Epidermal melanocyte (primary cell): ENCODE data around the gene FRAS1.
"Not testable (repeated sequence)": the region's sequence is repeated elsewhere in the genome, so short reads cannot be mapped to it uniquely, and the experiment has no call there.

Experiments used
- DNase-seq: peaks from one replicate; pipeline ENCODE4 v3.0.0; 2011; ENCODE audit warnings: low spot score; ENCODE audit not compliant: insufficient read length

Gene FRAS1

DNA sequence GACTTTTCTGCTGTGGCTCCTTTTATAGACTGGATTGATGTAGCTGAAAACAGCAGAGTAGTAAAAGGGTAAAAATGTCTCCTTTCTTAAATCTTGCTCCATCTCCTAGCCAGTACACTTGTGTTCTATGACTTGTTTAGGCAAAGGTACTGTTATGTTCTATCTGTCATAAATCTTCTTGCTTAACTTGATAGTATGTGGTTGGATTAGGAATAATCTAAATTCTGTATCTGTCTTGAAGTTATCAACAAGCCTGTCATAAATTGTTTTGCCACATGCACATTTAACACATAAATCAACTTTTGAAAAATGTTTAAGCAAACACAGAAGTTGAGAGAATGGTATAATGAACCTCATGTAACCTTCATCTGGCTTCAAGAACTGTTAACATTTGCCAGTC, 157.0 kb downstream of the FRAS1 start:
- no peak for DNase-seq

DNA sequence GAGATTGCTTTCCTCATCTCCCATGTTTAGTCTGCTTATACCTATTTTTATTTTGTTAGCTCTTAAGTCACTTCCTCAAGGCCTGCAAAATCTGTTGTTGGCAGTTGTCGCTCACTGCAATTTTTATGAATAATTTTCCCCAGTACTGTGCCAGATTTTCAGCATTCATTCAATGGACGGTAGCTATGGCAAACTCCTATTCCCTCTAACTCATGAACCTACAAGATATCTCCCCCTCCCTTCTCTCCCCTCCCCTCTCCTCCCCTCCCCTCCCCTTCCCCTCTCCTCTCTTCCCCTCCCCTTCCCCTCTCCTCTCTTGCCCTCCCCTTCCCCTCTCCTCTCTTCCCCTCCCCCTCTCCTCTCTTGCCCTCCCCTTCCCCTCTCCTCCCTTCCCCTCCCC, 160.4 kb downstream of the FRAS1 start:
- DNase-seq: no peak

DNA sequence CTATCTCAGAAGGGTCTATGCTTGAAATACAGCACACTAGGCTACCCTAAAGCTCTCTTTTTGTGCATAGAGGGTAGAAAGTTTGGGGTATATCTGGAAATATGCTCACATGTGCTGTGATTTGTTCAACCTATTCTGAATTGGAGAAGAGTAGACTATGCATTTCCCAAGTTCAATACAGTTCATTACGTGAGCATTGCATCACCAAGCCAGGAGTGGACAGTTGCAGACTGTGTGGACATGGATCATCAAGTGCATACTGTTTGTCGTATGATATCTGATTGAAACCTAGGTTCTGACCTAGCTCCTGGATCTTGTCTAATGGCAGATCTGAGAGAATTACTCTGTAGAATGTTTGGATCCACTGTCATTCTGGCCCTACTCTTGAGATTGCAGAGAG, 161.1 kb downstream of the FRAS1 start:
- DNase-seq: no peak

DNA sequence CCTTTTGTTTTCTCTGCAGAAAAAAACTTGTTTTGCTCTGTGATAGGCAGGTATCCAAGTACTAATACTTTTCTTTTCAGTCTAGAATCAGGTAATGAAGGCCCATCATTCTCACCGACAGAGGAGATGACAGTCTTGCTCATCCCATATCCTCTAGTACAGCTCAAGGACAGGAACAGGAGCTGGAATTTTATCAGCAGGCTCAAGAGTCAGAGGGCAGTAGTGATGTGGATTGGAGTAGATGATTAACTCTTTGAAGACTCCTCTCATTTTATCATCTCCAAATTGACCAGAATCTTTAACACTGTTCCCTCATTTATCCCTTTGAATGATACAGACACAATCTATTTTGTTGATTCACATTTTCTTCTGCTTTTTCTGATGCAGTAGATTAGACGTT, 162.7 kb downstream of the FRAS1 start:
- DNase-seq: no peak

DNA sequence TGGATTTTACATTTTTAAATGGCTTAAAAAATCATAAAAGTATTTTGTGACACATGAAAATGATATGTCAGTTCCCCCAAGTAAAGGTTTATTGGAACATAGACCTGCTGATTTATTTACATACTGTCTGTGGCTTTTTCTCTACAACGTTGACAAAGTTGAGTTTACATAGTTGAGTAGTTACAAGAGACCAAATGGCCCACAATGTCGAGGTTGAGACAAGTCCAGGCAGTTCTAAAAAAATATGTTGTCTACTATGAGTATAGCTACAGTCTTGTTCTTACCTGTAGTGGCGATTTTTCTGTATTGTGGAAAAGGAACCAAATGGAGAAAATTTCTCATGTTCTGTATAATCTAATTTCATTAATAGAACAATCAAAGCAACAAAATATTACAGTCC, 163.2 kb downstream of the FRAS1 start:
- DNase-seq: no peak

DNA sequence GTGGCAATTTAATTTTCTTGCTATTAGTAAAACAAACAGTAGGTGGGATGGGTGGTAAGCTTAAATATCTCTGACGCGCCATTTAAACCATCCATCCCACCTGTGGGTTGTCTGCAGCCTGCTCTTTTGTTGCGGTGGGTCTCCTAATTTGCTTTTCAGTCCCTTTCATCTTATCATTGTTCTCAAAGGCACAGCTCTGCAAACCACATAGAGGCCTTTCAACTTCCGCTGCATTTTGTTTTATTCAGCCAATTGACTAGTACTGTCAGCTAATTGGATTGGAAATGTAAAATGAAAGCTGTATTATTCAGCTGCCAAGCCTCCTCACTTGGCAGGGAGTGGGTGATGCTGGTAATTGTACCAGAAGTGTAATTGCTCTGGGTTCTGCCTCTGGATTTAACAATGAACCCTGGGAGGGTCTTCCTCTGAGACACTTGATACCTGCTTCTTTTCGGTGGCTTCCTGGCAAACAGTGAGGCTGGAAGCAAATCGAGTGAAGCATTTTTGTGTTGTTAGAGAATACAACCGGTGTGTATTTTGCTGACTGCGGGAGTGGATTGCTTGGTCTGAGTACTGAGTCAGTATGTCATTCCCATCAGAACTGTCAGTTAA, 165.6 kb downstream of the FRAS1 start:
- DNase-seq: no peak

DNA sequence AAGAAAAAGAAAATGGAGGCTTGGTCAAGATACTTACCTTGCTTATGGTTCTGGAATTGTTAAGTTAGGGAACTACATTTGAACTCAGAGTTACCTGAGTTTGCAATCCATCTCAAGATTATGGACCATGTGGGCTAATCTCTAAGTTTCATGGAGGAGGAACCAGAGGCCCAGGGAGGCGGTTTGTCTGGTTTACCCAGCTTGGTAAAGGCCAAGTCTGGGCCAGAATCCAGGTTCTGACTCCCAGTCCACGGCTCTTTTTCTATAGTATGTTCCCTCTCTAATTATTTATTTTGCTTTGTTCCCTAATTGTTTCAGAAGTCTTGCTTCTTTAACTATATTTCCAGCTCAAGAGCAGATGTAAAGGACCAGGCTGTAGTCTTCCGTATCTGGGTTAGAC, 168.1 kb downstream of the FRAS1 start:
- no peak for DNase-seq

DNA sequence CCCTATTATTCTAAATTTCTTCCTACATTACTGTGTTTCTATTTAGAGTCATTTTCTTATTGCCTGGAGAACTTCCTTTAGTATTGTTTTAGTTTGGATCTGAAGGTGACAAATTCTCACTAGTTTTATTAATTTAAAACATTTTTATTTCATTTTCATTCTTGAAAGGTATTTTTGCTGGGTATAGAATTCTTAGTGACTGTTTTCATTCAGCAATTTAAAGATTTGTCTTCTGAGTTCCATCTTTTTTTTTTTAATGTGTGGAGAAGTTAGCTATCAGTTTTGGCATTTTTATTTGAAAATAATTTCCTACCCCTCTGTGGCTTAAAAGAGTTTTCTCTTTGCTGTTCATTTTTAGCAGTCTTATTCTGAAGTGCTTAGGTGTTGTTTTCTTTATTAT, 169.2 kb downstream of the FRAS1 start:
- DNase-seq: no peak

DNA sequence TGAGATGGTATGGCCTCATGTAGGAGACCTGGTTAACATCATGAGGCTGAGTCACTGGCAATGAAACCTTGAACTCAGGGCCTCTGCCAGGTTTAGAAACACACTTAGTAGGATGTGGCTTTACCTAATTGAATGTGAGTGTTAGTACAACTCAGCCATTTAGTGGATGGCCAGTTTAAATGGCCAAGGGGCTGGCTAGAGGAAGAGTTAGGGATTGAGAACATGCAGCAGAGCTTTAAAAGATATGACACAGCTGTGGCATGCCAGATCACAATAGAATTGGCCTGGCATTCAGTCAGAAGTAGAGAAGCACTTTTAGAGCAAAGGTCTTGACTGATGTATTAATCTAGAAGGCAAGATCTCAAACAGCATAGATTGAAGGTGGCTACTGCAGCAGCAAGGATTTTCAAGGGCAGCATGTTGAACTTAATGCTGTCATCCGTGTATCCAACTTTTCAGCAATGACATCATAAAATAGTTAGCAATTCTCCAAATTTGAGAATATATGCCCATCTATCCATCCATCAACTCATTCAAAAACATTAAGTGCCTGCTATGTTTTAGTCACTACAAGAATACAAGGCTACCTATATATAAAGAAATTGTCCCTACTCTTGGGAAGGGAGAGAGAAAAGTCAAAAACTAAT, 170.4 kb downstream of the FRAS1 start:
- DNase-seq: no peak

DNA sequence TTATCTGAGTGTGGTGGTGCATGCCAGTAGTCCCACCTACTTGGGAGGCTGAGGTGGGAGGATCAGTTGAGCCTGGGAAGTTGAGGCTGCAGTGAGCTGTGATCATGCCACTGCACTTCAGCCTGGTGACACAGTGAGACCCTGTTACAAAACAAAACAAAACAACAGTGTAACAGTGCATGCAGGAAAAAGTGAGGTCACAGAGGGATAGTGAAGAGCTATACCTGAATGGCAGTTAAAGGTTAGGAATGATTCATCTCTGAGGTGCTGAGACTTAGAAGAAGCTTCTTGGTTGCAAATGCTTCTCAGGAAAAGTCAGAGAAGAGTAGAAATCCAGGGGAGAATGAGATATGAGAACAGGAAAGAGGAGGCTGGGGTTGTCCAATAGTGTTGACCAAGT, 178.7 kb downstream of the FRAS1 start:
- no peak for DNase-seq

DNA sequence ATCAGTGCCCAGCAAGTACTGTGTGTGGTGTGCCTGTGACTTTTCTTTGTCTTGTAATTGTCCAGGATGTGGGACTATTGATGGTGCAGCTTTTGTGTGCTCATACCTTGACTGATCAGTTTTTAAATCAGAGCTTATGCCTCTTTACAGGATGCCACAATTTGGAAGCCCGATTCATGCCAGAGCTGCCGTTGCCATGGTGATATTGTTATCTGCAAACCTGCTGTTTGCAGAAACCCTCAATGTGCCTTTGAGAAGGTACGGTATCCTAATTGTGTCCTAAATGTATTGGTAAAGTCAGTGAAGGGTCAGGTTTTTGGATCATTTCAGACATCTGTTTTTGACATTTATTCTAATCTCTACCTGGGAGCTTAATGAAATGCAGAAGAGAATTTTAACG, 180.2 kb downstream of the FRAS1 start:
- DNase-seq: no peak

DNA sequence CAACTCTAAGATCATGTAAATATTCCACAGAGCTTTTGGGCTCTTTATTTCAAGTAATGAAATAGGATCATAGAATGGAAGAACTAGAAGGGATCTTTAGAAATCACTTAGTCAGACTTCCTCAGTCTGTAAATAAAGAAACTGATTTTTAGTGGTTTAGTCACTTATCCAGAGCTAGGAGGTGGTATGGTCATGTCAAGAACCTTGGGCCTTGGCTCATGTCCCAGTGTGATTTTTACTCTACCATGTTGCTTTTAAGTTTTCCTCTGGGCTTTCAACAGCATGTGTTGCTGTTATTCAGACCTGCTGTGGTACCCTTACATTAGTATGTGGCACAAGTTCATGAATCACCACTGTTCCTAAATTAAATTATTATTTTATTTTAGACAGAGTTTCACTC, 184.9 kb downstream of the FRAS1 start:
- no peak for DNase-seq

DNA sequence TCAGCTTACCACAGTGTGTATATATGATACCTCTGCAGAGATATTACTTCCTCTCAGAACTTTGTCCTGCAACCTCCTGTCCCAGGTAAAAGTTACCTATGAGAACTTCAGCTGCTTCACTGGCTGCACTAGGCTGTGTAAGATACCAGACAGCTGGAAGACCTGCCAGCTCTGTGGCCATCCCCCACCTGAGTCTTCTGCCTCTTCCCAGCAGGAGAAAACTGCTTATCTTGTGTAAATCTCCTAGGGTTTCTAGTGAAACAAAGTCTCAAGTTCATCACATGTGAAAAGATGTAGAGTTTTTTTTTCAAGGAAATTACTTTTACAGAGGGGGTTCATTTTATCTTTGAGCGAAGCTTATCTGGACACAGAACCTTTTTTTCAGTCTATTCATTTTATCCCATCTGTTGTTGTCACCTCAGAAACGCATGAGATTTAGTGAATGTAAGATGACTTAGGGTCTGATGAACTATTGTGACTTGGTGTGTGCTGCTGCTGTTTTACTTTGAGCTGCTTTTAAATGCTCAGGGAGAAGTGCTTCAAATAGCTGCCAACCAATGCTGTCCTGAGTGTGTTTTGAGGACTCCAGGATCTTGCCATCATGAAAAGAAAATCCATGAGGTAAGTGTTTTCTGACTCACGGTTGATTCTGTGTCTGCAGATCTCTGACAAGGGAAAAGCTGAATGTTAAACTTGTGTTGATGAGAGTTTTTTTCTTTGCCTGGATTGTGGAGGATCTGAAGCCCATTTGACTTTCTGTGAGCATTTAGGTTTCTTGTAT, 187.8 kb downstream of the FRAS1 start:
- no peak for DNase-seq

DNA sequence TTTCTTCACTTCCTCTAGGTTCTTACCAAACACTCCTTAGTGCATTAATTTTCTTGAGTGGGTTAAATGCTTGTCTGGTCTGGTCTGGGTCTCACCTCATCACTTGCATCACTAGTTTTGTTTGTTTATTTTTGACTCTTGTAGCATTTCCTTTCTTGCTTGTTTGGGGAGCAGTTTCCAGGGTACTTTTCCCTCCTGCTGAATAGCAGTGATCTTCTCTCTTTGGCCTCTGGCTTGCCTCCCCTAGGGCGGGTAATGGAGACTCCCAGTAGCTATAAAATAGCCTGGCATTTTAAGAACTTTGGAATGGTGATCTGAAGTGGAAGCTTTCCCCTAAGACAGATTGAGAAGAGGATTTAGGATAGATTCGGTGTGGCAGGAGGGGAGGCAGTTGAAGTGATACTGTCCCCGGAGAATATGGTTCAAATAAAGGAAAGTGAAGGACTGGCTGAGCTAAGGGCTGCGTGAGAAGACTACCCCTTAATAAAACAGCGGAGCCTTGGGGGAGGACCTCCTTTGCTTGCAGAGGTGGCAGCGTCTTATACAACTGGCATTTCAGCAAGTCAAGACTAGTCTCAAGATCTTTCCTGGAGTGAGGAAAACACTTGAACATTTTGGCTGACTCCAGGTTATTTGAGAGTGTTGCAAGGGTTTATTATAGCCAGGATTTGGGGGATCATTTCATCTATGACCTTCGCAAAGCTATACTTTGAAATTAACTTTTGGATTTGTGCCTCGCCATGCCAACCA, 190.6 kb downstream of the FRAS1 start:
- no peak for DNase-seq

DNA sequence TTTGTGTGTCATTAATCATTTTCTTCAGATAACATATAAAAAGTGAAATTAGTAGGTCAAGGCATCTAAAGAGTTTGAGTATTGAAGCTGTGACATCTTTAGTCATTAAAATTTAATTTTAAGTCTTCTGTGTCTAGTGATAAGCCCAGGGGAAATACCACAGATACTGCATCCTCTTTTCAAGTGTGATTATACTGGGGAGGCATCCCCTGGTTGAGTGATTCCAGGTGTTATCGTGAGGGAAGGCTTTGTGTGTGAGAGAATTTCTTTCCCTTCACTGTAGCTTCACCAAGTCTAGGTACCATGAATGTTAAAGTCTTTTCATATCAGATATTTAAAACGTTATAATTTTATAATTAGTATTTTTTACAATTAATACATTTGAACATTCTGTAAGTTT, 193.4 kb downstream of the FRAS1 start:
- DNase-seq: no peak

DNA sequence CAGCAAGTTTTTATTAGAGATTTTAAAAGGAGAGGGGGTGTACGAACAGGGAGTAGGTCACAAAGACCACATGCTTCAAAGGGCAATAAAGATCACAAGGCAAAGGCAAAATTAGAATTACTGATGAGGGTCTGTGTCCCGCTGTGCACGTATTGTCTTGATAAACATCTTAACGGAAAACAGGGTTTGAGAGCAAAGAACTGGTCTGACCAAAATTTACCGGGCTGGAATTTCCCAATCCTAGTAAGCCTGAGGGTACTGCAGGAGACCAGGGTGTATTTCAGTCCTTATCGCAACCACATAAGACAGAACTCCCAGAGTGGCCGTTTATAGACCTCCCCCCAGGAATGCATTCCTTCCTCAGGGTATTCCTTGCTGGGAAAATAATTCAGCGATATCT, 195.7 kb downstream of the FRAS1 start:
- not testable (repeated sequence) for DNase-seq

DNA sequence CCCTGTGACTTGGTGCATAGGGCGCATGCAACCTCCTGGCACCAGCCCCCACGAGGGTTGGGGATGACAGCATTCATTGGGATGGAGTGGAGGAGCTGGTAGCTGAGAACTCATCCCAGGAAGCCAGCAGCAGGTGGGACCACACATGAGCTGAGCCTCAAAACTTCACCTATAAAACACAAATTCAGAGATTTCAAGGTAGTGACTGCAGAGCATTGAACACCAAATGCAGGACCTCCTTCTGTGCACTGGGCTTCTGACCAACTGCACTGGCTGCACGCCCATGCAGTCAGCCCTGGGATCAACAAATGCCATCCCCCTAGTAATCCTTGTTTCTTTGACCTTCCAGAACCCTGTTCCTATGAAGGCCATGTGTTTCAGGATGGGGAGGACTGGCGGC, 197.8 kb downstream of the FRAS1 start:
- no peak for DNase-seq

DNA sequence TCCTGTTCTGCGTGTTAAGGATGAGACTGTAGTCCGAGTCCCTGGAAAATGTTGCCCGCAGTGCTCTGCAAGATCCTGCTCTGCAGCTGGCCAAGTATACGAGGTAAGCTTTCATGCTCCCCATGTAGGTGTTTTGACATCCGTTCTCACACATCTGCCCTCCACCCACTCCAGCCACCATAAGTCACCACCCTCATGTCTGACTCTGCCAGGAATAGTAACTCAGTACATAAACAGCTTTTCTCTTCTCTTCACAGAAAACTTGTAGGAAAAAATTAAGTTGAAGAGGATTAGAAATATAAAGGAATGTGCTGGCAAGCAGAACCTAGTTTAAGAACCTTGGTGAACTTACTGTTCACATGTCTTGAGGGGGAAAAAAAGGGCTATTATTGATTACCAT, 207.9 kb downstream of the FRAS1 start:
- DNase-seq: no peak

DNA sequence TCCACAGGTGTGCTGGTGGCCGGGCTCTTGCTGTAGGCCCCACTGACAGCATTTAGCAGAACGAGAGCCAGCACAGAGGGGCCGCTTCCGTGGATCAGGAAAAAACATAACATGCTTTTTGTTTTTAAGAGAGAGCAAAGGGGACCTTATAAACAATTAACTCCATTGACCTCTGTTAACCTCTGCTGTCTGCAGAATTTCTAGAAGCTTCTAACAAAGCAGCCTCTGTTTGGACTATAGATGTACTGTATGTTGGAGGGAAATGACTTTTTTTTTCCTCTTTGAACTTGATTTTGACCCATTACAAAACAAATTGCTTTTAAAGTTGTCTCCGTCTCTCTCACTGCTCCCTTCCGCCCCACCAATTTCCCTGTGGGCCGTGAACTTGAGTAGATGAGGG, 210.7 kb downstream of the FRAS1 start:
- DNase-seq: peak; percentile 34

DNA sequence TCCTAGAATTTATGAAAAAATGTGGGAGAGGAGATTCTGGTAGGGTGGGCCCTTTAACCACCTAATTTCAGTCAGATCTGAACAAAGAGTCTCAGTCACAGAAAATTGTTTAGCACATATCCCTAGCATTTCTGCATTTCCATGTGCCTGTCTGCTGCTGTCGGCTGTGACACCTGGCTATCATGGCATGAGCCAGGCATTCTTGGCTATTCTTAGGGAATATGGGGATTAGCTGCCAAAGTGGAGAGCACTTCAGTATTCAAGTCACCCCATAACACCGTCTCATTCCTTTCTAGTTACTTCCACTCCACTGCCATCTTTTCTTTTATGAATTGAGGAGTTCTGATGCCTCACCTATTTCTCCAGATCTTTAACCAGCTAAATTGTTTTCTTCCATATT, 211.5 kb downstream of the FRAS1 start:
- DNase-seq: no peak

DNA sequence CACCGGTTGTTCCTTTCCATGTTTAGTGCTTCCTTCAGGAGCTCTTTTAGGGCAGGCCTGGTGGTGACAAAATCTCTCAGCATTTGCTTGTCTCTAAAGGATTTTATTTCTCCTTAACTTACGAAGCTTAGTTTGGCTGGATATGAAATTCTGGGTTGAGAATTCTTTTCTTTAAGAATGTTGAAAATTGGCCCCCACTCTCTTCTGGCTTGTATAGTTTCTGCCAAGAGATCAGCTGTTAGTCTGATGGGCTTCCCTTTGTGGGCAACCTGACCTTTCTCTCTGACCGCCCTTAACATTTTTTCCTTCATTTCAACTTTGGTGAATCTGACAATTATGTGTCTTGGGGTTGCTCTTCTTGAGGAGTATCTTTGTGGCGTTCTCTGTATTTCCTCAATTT, 218.3 kb downstream of the FRAS1 start:
- DNase-seq: not testable (repeated sequence)

DNA sequence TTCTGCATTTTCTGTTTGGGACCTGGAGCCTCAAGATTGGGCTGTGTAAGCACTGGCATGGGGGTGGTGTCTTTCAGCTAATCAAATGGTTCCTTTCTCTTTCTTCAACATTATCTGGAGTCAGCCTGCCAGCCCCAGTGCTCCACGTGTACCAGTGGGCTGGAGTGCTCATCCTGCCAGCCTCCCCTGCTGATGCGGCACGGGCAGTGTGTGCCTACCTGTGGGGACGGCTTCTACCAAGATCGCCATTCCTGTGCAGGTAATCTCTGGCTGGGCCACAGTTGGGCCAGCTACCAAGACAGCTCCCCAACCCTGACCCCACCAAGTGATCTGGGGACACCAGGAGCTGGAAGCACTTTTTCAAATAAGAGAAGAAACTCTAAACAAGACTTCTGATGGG, 229.2 kb downstream of the FRAS1 start:
- no peak for DNase-seq
